Fibroblast of peridontal ligament (primary cell): Measurements from ENCODE around the gene GLIPR2.

Experiments
- DNase-seq: peaks from one replicate; pipeline ENCODE4 v3.0.0-alpha.2; 2010; ENCODE audit errors: extremely low read depth

The GLIPR2 gene

DNA sequence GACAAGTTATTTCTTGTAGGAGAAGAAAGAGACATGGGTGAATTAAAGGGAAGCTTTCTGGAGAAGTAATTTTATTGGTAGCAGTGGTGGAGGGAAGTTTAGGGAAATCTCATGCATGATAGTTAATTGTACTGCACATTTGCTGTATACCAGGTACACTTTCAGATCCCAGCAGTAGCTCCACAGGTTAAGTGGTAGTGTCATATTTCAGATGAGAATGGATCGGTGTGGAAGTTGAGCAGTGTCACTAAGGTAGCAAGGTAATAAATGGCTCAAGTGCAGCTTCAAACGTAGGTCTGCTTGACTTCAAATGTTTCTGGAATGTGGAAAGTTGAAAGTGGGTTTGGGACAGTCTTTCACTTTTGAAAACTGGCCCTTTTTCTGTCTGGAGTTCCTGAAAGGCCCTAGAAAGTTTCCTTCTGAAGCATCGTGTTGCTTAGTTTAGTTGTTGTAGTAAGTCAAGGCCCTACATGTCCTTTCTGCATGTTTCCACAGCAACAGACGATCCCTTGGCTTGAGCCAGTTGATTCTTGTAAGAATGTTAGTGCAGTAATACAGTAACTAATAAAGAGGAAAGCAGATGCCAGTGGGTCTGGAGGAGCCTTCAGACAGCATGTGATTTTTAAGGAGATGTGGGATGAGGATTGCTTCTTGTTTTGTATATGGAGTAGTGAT is 57.9 kb downstream of the GLIPR2 start:
- DNase-seq = peak; percentile 55

DNA sequence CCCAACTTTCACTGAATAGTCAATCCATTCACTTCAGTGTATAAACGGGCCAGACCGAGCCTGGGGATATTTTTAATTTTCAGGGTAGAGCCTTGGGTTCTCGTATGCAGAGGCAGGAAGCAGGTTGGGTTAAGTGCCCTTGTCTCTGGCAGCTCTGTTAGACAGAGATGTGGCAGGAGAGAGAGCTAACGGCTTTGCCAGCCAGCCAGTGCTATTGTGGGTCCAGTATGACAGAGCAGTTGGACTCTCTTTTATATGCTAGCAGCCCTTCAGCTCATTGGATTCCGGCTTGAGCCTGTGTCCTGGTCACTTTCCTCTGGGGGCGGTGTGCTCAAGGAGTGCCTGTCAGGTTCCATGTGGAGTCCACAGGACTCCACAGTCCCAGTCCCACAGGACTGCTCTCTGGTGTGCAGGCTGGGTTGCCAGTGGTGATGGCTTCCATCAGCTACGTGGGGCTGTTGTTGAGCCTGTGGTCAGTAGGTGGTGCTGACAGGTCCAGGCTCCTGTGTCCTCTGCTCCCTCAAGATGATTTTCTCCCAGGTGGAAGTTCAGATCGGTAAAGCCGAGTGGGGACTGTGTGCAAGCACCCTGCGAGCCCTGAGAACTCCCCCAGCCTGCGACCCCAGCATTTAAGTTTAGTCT is 68.5 kb downstream of the GLIPR2 start:
- DNase-seq = no peak

DNA sequence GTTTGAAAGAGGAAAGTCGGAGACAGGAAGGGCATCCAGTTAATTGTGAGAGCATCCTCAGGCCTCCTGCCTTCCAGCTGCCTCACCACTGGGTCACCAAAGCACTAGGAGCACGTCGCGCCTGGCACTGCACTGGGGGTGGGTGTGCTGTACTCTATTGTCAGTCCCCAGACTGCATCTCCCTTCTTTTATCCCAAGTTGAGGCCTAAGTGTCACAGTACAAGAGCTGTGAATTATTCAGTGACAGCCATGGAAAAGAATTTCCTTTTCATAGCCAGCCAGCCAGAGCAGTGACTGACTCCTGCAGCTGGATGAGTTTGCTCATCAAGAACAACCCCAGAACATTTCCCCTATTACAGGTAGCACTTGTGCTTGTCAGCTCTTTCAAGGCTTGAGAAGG is 70.5 kb downstream of the GLIPR2 start:
- no peak for DNase-seq

DNA sequence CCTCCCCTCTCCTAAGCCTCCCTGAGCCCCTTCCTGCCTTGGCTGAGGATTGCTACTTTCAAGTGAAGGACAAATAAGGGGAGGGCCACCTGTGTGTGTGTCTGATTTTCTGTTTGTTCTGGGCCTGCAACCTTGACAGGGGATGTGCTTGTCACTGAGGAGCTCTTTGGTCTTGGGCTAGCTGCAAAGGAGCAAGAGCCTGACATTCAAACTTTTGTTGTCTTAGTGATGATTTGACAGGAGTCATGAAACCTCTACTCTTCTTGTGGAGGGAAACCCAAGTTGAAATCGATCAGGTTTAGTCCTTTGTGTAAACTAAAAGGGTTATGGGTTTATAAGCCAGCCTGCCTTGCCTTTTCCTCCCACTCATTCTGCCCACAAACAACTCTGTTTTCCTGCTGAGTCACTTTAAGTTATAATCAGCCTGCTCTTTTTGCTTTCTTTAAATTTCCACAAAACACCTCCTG is 71.0 kb downstream of the GLIPR2 start:
- DNase-seq = peak; percentile 57

DNA sequence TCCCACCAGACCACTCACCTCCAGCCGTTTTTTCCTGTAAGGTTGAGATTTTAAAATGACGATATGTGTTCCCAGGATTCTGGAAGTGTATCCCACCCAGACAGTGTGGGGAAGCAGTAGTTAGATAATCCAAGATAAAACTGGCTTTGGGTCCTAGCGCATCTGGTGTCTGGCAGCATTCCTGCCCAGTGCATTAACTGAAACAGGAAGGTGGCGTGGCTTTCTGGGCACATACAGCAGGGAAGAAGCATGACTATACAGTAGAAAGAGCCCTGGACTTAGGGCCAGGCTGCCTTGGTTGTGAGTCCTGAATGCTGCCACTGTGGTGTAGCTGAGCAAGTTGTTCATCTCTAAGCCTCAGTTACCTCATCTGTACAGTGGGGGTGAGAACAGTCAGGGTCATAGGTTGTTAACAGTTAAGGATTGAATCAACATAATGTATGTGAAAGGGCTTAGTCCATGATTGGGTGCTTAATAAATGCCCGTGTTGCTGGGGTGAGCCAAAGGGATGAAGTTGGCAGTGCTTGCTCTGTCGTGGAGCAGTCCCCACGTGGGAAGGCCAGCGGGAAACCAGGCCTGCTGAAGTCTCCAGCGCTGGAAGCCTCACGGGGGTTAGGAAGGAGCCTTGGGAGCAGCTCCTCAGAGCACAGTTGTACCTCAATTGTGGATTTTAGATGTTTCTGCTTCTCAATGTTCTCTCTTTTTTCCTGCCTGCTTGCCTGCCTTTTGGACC is 72.2 kb downstream of the GLIPR2 start:
- no peak for DNase-seq

DNA sequence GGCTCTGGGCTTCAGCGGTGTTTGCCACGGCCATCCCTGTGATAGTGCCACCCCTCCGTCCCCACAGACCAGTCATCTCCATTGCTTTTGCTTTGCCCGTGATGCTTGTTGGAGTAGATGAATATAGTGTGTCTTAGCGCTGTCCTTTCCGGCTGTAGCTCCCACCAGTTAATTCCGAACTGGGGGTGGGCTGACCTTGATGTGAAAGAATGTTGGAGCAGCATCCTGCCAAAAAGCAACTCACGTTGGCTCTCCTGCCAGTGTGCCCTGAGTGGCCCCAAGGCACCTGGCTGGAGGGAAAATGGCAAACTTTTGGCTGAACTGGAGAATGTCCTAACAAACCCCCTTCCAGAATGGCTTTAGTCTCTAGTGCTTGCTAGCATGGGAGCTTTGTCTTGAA is 74.2 kb downstream of the GLIPR2 start:
- no peak for DNase-seq

DNA sequence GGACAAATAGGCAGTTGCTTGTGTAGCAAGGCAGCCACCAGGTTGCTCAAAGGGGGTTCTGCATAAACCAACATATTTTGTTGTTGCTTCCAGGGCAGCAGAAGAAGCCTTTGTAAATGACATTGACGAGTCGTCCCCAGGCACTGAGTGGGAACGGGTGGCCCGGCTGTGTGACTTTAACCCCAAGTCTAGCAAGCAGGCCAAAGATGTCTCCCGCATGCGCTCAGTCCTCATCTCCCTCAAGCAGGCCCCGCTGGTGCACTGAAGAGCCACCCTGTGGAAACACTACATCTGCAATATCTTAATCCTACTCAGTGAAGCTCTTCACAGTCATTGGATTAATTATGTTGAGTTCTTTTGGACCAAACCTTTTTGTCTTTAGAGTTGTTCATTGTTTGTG is 75.0 kb downstream of the GLIPR2 start:
- no peak for DNase-seq

DNA sequence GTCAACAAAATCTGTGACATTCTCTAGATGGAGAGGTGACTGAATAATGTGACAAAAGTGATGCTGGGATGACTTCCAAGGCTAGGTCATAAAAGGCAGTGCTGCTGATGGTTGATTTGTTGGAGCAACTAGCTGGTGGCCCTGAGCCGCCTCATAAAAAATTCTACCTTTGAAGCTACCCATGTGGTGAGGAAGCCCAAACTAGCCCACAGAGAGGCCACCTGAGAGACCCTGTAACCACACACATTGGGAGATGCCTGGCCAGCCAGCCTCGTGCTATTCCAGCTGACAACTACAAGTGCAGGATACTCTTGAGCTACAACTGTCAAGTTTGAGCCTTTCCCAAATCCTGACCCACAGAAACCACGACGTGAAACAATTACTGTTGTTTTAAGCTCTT is 76.9 kb downstream of the GLIPR2 start:
- DNase-seq = no peak
